ENCODE measurements around the gene DCLK3. TPM values are rescaled to one million over a fixed set of nuclear protein-coding genes. Genes with fewer than 3 reads are reported as not detected.

The DCLK3 gene
- total and polyA plus RNA-seq, 2 of the 4 experiments (the other 2 are of a cell fraction), result not detected

DNA sequence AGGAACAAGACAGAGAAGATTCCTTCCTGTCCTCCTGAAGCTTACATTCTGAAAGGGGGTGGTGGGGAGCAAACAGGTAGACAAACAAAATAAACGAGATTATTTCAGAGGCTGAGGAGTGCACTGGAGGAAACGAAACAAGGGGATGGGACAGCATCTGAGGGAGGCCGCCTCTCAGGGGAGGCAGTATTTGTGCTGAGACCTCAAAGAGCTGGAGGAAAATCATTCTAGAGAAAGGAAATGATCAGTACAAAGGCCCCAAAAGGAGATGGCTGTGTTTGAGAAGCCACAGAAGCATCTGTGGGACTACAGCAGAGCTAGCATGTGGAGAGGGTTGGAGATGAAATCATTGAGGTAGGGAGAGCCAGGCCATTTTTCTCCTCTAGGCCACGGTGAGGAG, 55.1 kb downstream of the DCLK3 start:
- H3K9ac ChIP-seq (ENCODE audit: low read depth, low read length), result no peak overlapping the region
- ATAC-seq (ENCODE audit: low read depth) (no peak), DNase-seq (no peak)
- H3K4me2 ChIP-seq (ENCODE audit: low read depth, low read length), result no peak overlapping the region
- H3K4me3 ChIP-seq (ENCODE audit: insufficient read depth, low read depth, low read length), result no peak overlapping the region
- no peak overlapping the region for H2AK9ac ChIP-seq (replicated peaks; ENCODE audit: low read depth, low read length, poor library complexity)
- 47% methylated on average over 3 of the region's 4 CpGs; no CpG with 5 or more reads in 1 of the 2 experiments for WGBS, 2 experiments (ENCODE audit: extremely low coverage in 2 of 2, insufficient read length in 1 of 2)
- H4K5ac ChIP-seq (ENCODE audit: low read depth, low read length), result no peak overlapping the region
- ChIA-PET CTCF (interaction anchor here (1.4 kb wide), 1 partner anchor 8 kb away, joined by 3 read pairs; no protein-coding TSS in a partner anchor), POLR2A (ENCODE audit: unreplicated experiment) (no interaction called here)
- no peak overlapping the region for H3K56ac ChIP-seq (ENCODE audit: extremely low read depth, insufficient read depth, low read length)
- no peaks in the 10 kb centered on the region for H3K79me1 ChIP-seq (ENCODE audit: low read depth in 1 of 2, low read length in 2 of 2)
- in situ Hi-C loops (cut with MboI; ENCODE audit: low sequenced_read_pairs) (no loop called here), intact Hi-C loops (cut with micrococcal nuclease) (loop anchor here (5.0 kb wide), 1 partner anchor 688 kb away; no protein-coding TSS in a partner anchor), dilution Hi-C loops (cut with HindIII; ENCODE audit: low sequenced_read_pairs, unreplicated experiment) (no loop called here)
- no peaks in the 10 kb centered on the region for H3K36me3 ChIP-seq (ENCODE audit: control insufficient read depth, insufficient read depth, low read length)
- no peak overlapping the region for H4K8ac ChIP-seq (ENCODE audit: low read depth in 2 of 2, low read length in 2 of 2)
- no peaks in the 10 kb centered on the region for H4K20me1 ChIP-seq (ENCODE audit: insufficient read depth, low read length)
- no peak overlapping the region for H2AFZ ChIP-seq (replicated peaks; ENCODE audit: low read length, poor library complexity)
- H3K23ac ChIP-seq (ENCODE audit: low read depth, low read length), result no peak overlapping the region
- H3K27ac ChIP-seq (ENCODE audit: insufficient read depth, low read length), result no peak overlapping the region
- H2AK5ac ChIP-seq (ENCODE audit: low read depth, low read length), result no peak overlapping the region
- no peak overlapping the region for H3K18ac ChIP-seq (ENCODE audit: low read depth, low read length)
- H3K27me3 ChIP-seq (ENCODE audit: control insufficient read depth, insufficient read depth, low read length), result peaks cover 15% of the 10 kb centered on the region
- no peak overlapping the region for H4K91ac ChIP-seq (ENCODE audit: insufficient read depth, low read depth, low read length)
- H2BK15ac ChIP-seq (ENCODE audit: low read depth, low read length), result no peak overlapping the region
- BruUV-seq (replicated peaks), result no TSS peak
- no peak overlapping the region for H3K14ac ChIP-seq (replicated peaks; ENCODE audit: low read depth, low read length)
- H2BK5ac ChIP-seq (ENCODE audit: low read depth, low read length, poor library complexity, severe bottlenecking), result no peak overlapping the region
- no peaks in the 10 kb centered on the region for H3K4me1 ChIP-seq (ENCODE audit: control insufficient read depth, insufficient read depth, low read length)
- H2BK120ac ChIP-seq (ENCODE audit: low read depth, low read length), result no peak overlapping the region
- TF ChIP-seq MAZ (IDR thresholded peaks at IDR 0.05; ENCODE audit: borderline replicate concordance, low read depth, low read length), result no peak
- no peak for TF ChIP-seq FOS (IDR thresholded peaks at IDR 0.05; ENCODE audit: low read depth, low read length)
- no peak for TF ChIP-seq SMC3 (IDR thresholded peaks at IDR 0.05; ENCODE audit: low read depth, low read length)
- TF ChIP-seq POLR2A (IDR thresholded peaks at IDR 0.05; ENCODE audit: low read depth, low read length), result no peak
- no peak for TF ChIP-seq CHD1 (IDR thresholded peaks at IDR 0.05; ENCODE audit: low read depth, low read length)
- TF ChIP-seq NFE2L2 (IDR thresholded peaks at IDR 0.05; ENCODE audit: low read depth, low read length), result no peak
- TF ChIP-seq USF2 (IDR thresholded peaks at IDR 0.05; ENCODE audit: low read depth, low read length), result no peak
- TF ChIP-seq MAFK (IDR thresholded peaks at IDR 0.05; ENCODE audit: low read depth, low read length), result no peak
- no peak for TF ChIP-seq RCOR1 (IDR thresholded peaks at IDR 0.05; ENCODE audit: insufficient replicate concordance, low read length)
- TF ChIP-seq MXI1 (IDR thresholded peaks at IDR 0.05; ENCODE audit: borderline replicate concordance, low read depth, low read length), result no peak
- TF ChIP-seq, protein P1, sequence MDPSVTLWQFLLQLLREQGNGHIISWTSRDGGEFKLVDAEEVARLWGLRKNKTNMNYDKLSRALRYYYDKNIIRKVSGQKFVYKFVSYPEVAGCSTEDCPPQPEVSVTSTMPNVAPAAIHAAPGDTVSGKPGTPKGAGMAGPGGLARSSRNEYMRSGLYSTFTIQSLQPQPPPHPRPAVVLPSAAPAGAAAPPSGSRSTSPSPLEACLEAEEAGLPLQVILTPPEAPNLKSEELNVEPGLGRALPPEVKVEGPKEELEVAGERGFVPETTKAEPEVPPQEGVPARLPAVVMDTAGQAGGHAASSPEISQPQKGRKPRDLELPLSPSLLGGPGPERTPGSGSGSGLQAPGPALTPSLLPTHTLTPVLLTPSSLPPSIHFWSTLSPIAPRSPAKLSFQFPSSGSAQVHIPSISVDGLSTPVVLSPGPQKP (IDR thresholded peaks at IDR 0.05; ENCODE audit: borderline replicate concordance, low read depth, low read length), result no peak
- no peak for TF ChIP-seq BHLHE40 (IDR thresholded peaks at IDR 0.05; ENCODE audit: low read depth, low read length)
- H3K9me1 ChIP-seq (ENCODE audit: insufficient read depth, low read length), result no peaks in the 10 kb centered on the region
- no peak overlapping the region for H3K4ac ChIP-seq (ENCODE audit: low read depth, low read length)
- no peaks in the 10 kb centered on the region for H3K9me3 ChIP-seq (ENCODE audit: control insufficient read depth, insufficient read depth, low read length)
- H2BK20ac ChIP-seq (ENCODE audit: low read depth, low read length), result no peak overlapping the region
